Esophagus muscularis mucosa (tissue), 4 donors: Measurements from ENCODE around the gene CDC16.

Source experiments
- EP300 ChIP-seq: sonication (generic); formaldehyde crosslinking; IDR thresholded peaks from one replicate; pipeline ENCODE4 v1.6.1; 2017; ENCODE audit warnings: antibody characterized with exemption
- POLR2A ChIP-seq: fragments of 450-650 bp; IDR thresholded peaks from one replicate; pipeline ENCODE4 v1.6.1; 2017; ENCODE audit warnings: antibody characterized with exemption, moderate library complexity, mild to moderate bottlenecking, low read depth
- POLR2AphosphoS5 ChIP-seq, 2 donors: sonication (generic); formaldehyde crosslinking; IDR thresholded peaks; one replicate each; pipeline ENCODE4 v1.6.1; 2017; ENCODE audit warnings: antibody characterized with exemption in 2 of 2
- TF ChIP-seq, protein P1 (sequence below), 3 experiments: fragments of 200-600 bp in 2 of 3; fragments of 450-650 bp in 1 of 3; sonication (generic) in 2 of 3; IDR thresholded peaks; one replicate each; pipeline ENCODE4 v1.5.1; 2017 to 2019; ENCODE audit warnings: antibody characterized with exemption in 3 of 3, mild to moderate bottlenecking in 2 of 3, moderate library complexity in 1 of 3

DNA sequence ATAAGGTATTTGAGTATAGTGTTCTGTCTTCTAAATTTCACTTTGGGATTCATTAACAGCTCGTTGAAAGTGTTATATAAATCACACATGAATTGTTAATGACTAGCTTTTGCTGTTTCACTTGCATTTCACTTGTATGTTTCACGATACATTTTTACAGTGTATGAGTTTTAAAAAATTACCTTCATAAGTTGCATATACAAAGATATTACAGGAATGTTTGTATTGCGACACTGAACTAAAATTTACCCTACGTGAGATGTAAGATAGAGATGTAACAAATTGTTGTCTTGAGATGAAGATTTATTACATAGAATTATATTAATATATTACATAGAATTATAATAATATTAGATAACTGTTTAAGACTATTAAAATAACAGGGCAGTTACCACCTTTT is 1.5 kb downstream of the CDC16 start:
- TF ChIP-seq EP300 (no peak), POLR2A (no peak), POLR2AphosphoS5 (IDR thresholded peaks at IDR 0.05) (no peak)
- TF ChIP-seq, protein P1, sequence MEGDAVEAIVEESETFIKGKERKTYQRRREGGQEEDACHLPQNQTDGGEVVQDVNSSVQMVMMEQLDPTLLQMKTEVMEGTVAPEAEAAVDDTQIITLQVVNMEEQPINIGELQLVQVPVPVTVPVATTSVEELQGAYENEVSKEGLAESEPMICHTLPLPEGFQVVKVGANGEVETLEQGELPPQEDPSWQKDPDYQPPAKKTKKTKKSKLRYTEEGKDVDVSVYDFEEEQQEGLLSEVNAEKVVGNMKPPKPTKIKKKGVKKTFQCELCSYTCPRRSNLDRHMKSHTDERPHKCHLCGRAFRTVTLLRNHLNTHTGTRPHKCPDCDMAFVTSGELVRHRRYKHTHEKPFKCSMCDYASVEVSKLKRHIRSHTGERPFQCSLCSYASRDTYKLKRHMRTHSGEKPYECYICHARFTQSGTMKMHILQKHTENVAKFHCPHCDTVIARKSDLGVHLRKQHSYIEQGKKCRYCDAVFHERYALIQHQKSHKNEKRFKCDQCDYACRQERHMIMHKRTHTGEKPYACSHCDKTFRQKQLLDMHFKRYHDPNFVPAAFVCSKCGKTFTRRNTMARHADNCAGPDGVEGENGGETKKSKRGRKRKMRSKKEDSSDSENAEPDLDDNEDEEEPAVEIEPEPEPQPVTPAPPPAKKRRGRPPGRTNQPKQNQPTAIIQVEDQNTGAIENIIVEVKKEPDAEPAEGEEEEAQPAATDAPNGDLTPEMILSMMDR (IDR thresholded peaks at IDR 0.05) = no peak
